Measurements from ENCODE around the gene ANKRD50.
A peak's percentile ranks its signal among the peaks of the same experiment; 100 is the strongest.

Gene ANKRD50
- total RNA-seq, result 0 to 2.9 (median 0.52) reads per million in 3 donors

- peak within 1 kb of the TSS; percentile 70 for H3K4me3 ChIP-seq (ENCODE audit: insufficient read depth, low read depth, low read length, poor library complexity, severe bottlenecking)
- DNase-seq, result peak; percentile 14 to 45 (median 35)
- no peaks in the 10 kb centered on the region for H3K36me3 ChIP-seq (ENCODE audit: control insufficient read depth, insufficient read depth, low read length)
- no peak within 1 kb of the TSS for H3K27ac ChIP-seq (ENCODE audit: insufficient read depth, low read length, poor library complexity, severe bottlenecking)
- no peaks in the 10 kb centered on the region for H3K9me3 ChIP-seq (ENCODE audit: control insufficient read depth, low read length)
- H3K27me3 ChIP-seq (replicated peaks; ENCODE audit: control insufficient read depth, insufficient read depth, low read length, poor library complexity, severe bottlenecking), result peaks cover 5% of the 10 kb centered on the region
- no peaks in the 10 kb centered on the region for H3K4me1 ChIP-seq (ENCODE audit: control insufficient read depth, insufficient read depth, low read length, poor library complexity, severe bottlenecking)
These were observed at the start of gene ANKRD50 for GRCh38 chr4:124712372-124713184. Gene ANKRD50 (minus strand): TSS chr4:124712732. CDS start chr4:124710511, 2,221 bp downstream.

- H3K27ac ChIP-seq (ENCODE audit: insufficient read depth, low read length, poor library complexity, severe bottlenecking), result no peak overlapping the region
- no peak overlapping the region for H3K4me3 ChIP-seq (ENCODE audit: insufficient read depth, low read depth, low read length, poor library complexity, severe bottlenecking)
- no peaks in the 10 kb centered on the region for H3K9me3 ChIP-seq (ENCODE audit: control insufficient read depth, low read length)
- H3K4me1 ChIP-seq (ENCODE audit: control insufficient read depth, insufficient read depth, low read length, poor library complexity, severe bottlenecking), result no peaks in the 10 kb centered on the region
- H3K27me3 ChIP-seq (replicated peaks; ENCODE audit: control insufficient read depth, insufficient read depth, low read length, poor library complexity, severe bottlenecking), result no peaks in the 10 kb centered on the region
- H3K36me3 ChIP-seq (ENCODE audit: control insufficient read depth, insufficient read depth, low read length), result no peaks in the 10 kb centered on the region
- no peak for DNase-seq
These were observed 44.6 kb upstream of the ANKRD50 start for GRCh38 chr4:124757126-124757525.

GRCh38 chr4:124754681-124755080, 42.1 kb upstream of the ANKRD50 start:
- Histone ChIP-seq H3K27ac (ENCODE audit: insufficient read depth, low read length, poor library complexity, severe bottlenecking) (no peak overlapping the region), H3K4me1 (ENCODE audit: control insufficient read depth, insufficient read depth, low read length, poor library complexity, severe bottlenecking) (no peaks in the 10 kb centered on the region), H3K36me3 (ENCODE audit: control insufficient read depth, insufficient read depth, low read length) (no peaks in the 10 kb centered on the region), H3K9me3 (ENCODE audit: control insufficient read depth, low read length) (no peaks in the 10 kb centered on the region), H3K4me3 (ENCODE audit: insufficient read depth, low read depth, low read length, poor library complexity, severe bottlenecking) (no peak overlapping the region), H3K27me3 (replicated peaks; ENCODE audit: control insufficient read depth, insufficient read depth, low read length, poor library complexity, severe bottlenecking) (no peaks in the 10 kb centered on the region)
- DNase-seq, result no peak

- DNase-seq, result no peak
- no peak overlapping the region for H3K27ac ChIP-seq (ENCODE audit: insufficient read depth, low read length, poor library complexity, severe bottlenecking)
- H3K4me1 ChIP-seq (ENCODE audit: control insufficient read depth, insufficient read depth, low read length, poor library complexity, severe bottlenecking), result no peaks in the 10 kb centered on the region
- no peak overlapping the region for H3K4me3 ChIP-seq (ENCODE audit: insufficient read depth, low read depth, low read length, poor library complexity, severe bottlenecking)
- H3K36me3 ChIP-seq (ENCODE audit: control insufficient read depth, insufficient read depth, low read length), result no peaks in the 10 kb centered on the region
- H3K9me3 ChIP-seq (ENCODE audit: control insufficient read depth, low read length), result no peaks in the 10 kb centered on the region
- no peaks in the 10 kb centered on the region for H3K27me3 ChIP-seq (replicated peaks; ENCODE audit: control insufficient read depth, insufficient read depth, low read length, poor library complexity, severe bottlenecking)
These were observed 41.5 kb upstream of the ANKRD50 start for GRCh38 chr4:124753941-124754581.

GRCh38 chr4:124749421-124749820, 36.9 kb upstream of the ANKRD50 start:
- no peak for DNase-seq
- Histone ChIP-seq H3K36me3 (ENCODE audit: control insufficient read depth, insufficient read depth, low read length) (no peaks in the 10 kb centered on the region), H3K9me3 (ENCODE audit: control insufficient read depth, low read length) (no peaks in the 10 kb centered on the region), H3K4me3 (ENCODE audit: insufficient read depth, low read depth, low read length, poor library complexity, severe bottlenecking) (no peak overlapping the region), H3K4me1 (ENCODE audit: control insufficient read depth, insufficient read depth, low read length, poor library complexity, severe bottlenecking) (no peaks in the 10 kb centered on the region), H3K27ac (ENCODE audit: insufficient read depth, low read length, poor library complexity, severe bottlenecking) (no peak overlapping the region), H3K27me3 (replicated peaks; ENCODE audit: control insufficient read depth, insufficient read depth, low read length, poor library complexity, severe bottlenecking) (no peaks in the 10 kb centered on the region)

- H3K27me3 ChIP-seq (replicated peaks; ENCODE audit: control insufficient read depth, insufficient read depth, low read length, poor library complexity, severe bottlenecking), result no peaks in the 10 kb centered on the region
- H3K9me3 ChIP-seq (ENCODE audit: control insufficient read depth, low read length), result no peaks in the 10 kb centered on the region
- H3K36me3 ChIP-seq (ENCODE audit: control insufficient read depth, insufficient read depth, low read length), result no peaks in the 10 kb centered on the region
- no peak overlapping the region for H3K27ac ChIP-seq (ENCODE audit: insufficient read depth, low read length, poor library complexity, severe bottlenecking)
- H3K4me1 ChIP-seq (ENCODE audit: control insufficient read depth, insufficient read depth, low read length, poor library complexity, severe bottlenecking), result no peaks in the 10 kb centered on the region
- H3K4me3 ChIP-seq (ENCODE audit: insufficient read depth, low read depth, low read length, poor library complexity, severe bottlenecking), result no peak overlapping the region
- DNase-seq, result no peak
These were observed 36.4 kb upstream of the ANKRD50 start for GRCh38 chr4:124748965-124749364.

- no peak overlapping the region for H3K27ac ChIP-seq (ENCODE audit: insufficient read depth, low read length, poor library complexity, severe bottlenecking)
- no peaks in the 10 kb centered on the region for H3K27me3 ChIP-seq (replicated peaks; ENCODE audit: control insufficient read depth, insufficient read depth, low read length, poor library complexity, severe bottlenecking)
- no peak for DNase-seq
- no peaks in the 10 kb centered on the region for H3K4me1 ChIP-seq (ENCODE audit: control insufficient read depth, insufficient read depth, low read length, poor library complexity, severe bottlenecking)
- H3K36me3 ChIP-seq (ENCODE audit: control insufficient read depth, insufficient read depth, low read length), result no peaks in the 10 kb centered on the region
- H3K9me3 ChIP-seq (ENCODE audit: control insufficient read depth, low read length), result no peaks in the 10 kb centered on the region
- no peak overlapping the region for H3K4me3 ChIP-seq (ENCODE audit: insufficient read depth, low read depth, low read length, poor library complexity, severe bottlenecking)
These were observed 33.7 kb upstream of the ANKRD50 start for GRCh38 chr4:124745985-124746801.

- no peak overlapping the region for H3K4me3 ChIP-seq (ENCODE audit: insufficient read depth, low read depth, low read length, poor library complexity, severe bottlenecking)
- no peak for DNase-seq
These were observed 31.2 kb upstream of the ANKRD50 start for GRCh38 chr4:124743711-124744110.

GRCh38 chr4:124740501-124740900, 28.0 kb upstream of the ANKRD50 start:
- Histone ChIP-seq H3K36me3 (ENCODE audit: control insufficient read depth, insufficient read depth, low read length) (no peaks in the 10 kb centered on the region), H3K4me1 (ENCODE audit: control insufficient read depth, insufficient read depth, low read length, poor library complexity, severe bottlenecking) (no peaks in the 10 kb centered on the region), H3K27me3 (replicated peaks; ENCODE audit: control insufficient read depth, insufficient read depth, low read length, poor library complexity, severe bottlenecking) (no peaks in the 10 kb centered on the region), H3K27ac (ENCODE audit: insufficient read depth, low read length, poor library complexity, severe bottlenecking) (no peak overlapping the region), H3K4me3 (ENCODE audit: insufficient read depth, low read depth, low read length, poor library complexity, severe bottlenecking) (no peak overlapping the region), H3K9me3 (ENCODE audit: control insufficient read depth, low read length) (no peaks in the 10 kb centered on the region)
- no peak for DNase-seq

More at GRCh38 chr4:124743711-124744110, 31.2 kb upstream of the ANKRD50 start:
- Histone ChIP-seq H3K9me3 (ENCODE audit: control insufficient read depth, low read length) (no peaks in the 10 kb centered on the region), H3K27ac (ENCODE audit: insufficient read depth, low read length, poor library complexity, severe bottlenecking) (no peak overlapping the region), H3K27me3 (replicated peaks; ENCODE audit: control insufficient read depth, insufficient read depth, low read length, poor library complexity, severe bottlenecking) (no peaks in the 10 kb centered on the region), H3K4me1 (ENCODE audit: control insufficient read depth, insufficient read depth, low read length, poor library complexity, severe bottlenecking) (no peaks in the 10 kb centered on the region), H3K36me3 (ENCODE audit: control insufficient read depth, insufficient read depth, low read length) (no peaks in the 10 kb centered on the region)

Data from effector memory CD4-positive, alpha-beta T cell (primary cell).